A673 (cell line): Measurements from ENCODE around the gene KLHDC3. TPM values are rescaled to one million over a fixed set of nuclear protein-coding genes. Genes with fewer than 3 reads are reported as not detected.

ENCODE experiments used
- BruUV-seq: library from RNA; stranded (reverse); fragments of 400-500 nt; replicated peaks from 2 replicates; lab custom pipeline; 2021; lab: Mats Ljungman, UMichigan
- CTCF ChIA-PET: fragments of 300-600 bp; sonication (Branson Sonifier 250); formaldehyde crosslinking; loops from one replicate; lab custom pipeline; 2022; ENCODE audit warnings: antibody characterized with exemption; lab: Charles Lee
- POLR2A ChIA-PET: fragments of 300-600 bp; sonication (Branson Sonifier 250); formaldehyde crosslinking; loops from one replicate; lab custom pipeline; 2022; ENCODE audit warnings: antibody characterized with exemption; ENCODE audit not compliant: low non-redundant PET; lab: Charles Lee
- DNase-seq: peaks from one replicate; pipeline ENCODE4 v3.0.0-alpha.2; 2015; ENCODE audit warnings: low spot score
- H3K27ac ChIP-seq: fragments of 200-600 bp; sonication (generic); 2 replicates; pipeline ENCODE4 v1.5.1; 2016; ENCODE audit warnings: mixed run types, low read depth, mild to moderate bottlenecking, mixed read lengths, antibody characterized with exemption, low read length; ENCODE audit not compliant: poor library complexity, severe bottlenecking
- H3K27me3 ChIP-seq: fragments of 200-600 bp; sonication (generic); replicated peaks from 2 replicates; pipeline ENCODE4 v1.6.1; 2017; ENCODE audit warnings: mixed run types, low read depth, mild to moderate bottlenecking, mixed read lengths, antibody characterized with exemption, low read length; ENCODE audit not compliant: insufficient read depth, poor library complexity
- H3K36me3 ChIP-seq: fragments of 200-600 bp; sonication (generic); 2 replicates; pipeline ENCODE4 v1.6.1; 2016; ENCODE audit warnings: mixed run types, mild to moderate bottlenecking, mixed read lengths, antibody characterized with exemption, low read length; ENCODE audit not compliant: insufficient read depth, poor library complexity, severe bottlenecking
- H3K4me1 ChIP-seq: fragments of 200-600 bp; sonication (generic); 2 replicates; pipeline ENCODE4 v1.6.1; 2017; ENCODE audit warnings: mixed run types, mild to moderate bottlenecking, mixed read lengths, antibody characterized with exemption, low read length; ENCODE audit not compliant: insufficient read depth, poor library complexity, severe bottlenecking
- H3K4me3 ChIP-seq: fragments of 200-600 bp; sonication (generic); 2 replicates; pipeline ENCODE4 v1.5.1; 2016; ENCODE audit warnings: low read depth, mixed run types, mild to moderate bottlenecking, mixed read lengths, low read length; ENCODE audit not compliant: poor library complexity, severe bottlenecking
- H3K9me3 ChIP-seq: fragments of 200-600 bp; sonication (generic); 2 replicates; pipeline ENCODE4 v1.6.1; 2016; ENCODE audit warnings: mixed run types, low read depth, mild to moderate bottlenecking, mixed read lengths, antibody characterized with exemption, low read length; ENCODE audit not compliant: poor library complexity, severe bottlenecking
- CTCF ChIP-seq: fragments of 300-800, 200-600 bp; sonication (generic); conservative IDR thresholded peaks from 2 replicates; pipeline ENCODE4 v1.5.1; 2017; ENCODE audit warnings: low read depth, mild to moderate bottlenecking, antibody characterized with exemption, low read length, moderate library complexity, mixed read lengths
- EZH2 ChIP-seq: fragments of 200-600 bp; sonication (generic); IDR thresholded peaks from 2 replicates; pipeline ENCODE4 v1.6.1; 2017; ENCODE audit warnings: borderline replicate concordance, low read depth, mild to moderate bottlenecking, mixed read lengths, antibody characterized with exemption, low read length; ENCODE audit not compliant: poor library complexity, severe bottlenecking
- intact Hi-C: fragments of 100-400 bp; cut with micrococcal nuclease; formaldehyde crosslinking; loops from one replicate; pipeline ENCODE4 v1.10.0; 2022; ENCODE audit not compliant: unreplicated experiment
- total RNA-seq: library from RNA; stranded (reverse); gene quantifications from 2 replicates; pipeline ENCODE4 v1.2.3, GENCODE V29; 2021

KLHDC3 gene
- total RNA-seq, 1 experiment from 2014 or later, result 90.1 TPM

- ChIA-PET CTCF (no interaction called here), POLR2A (no interaction called here)
- Histone ChIP-seq H3K27me3 (no peaks in the 10 kb centered on the region), H3K36me3 (peaks cover 15% of the 10 kb centered on the region), H3K9me3 (no peaks in the 10 kb centered on the region), H3K4me3 (no peak overlapping the region), H3K4me1 (peaks cover 10% of the 10 kb centered on the region), H3K27ac (no peak overlapping the region)
- TF ChIP-seq CTCF (no peak), EZH2 (no peak)
- intact Hi-C loops, result no loop called here
- BruUV-seq, result no TSS peak
- DNase-seq, result no peak
Observed at GRCh38 chr6:42968126-42968701, 45.8 kb upstream of the KLHDC3 start.

GRCh38 chr6:42968783-42969182 is 45.3 kb upstream of the KLHDC3 start:
- no peak for DNase-seq
- Histone ChIP-seq H3K4me1 (peaks cover 10% of the 10 kb centered on the region), H3K36me3 (peaks cover 15% of the 10 kb centered on the region), H3K27me3 (no peaks in the 10 kb centered on the region), H3K27ac (no peak overlapping the region), H3K4me3 (no peak overlapping the region), H3K9me3 (no peaks in the 10 kb centered on the region)
- TF ChIP-seq CTCF (no peak), EZH2 (no peak)
- intact Hi-C loops, result no loop called here
- BruUV-seq, result no TSS peak
- ChIA-PET CTCF (no interaction called here), POLR2A (interaction anchor here (0.5 kb wide), 1 partner anchor 40 kb away, joined by 11 read pairs; the partner anchor contains the start of gene CNPY3)

- Histone ChIP-seq H3K36me3 (peaks cover 12% of the 10 kb centered on the region), H3K27me3 (no peaks in the 10 kb centered on the region), H3K4me1 (peaks cover 10% of the 10 kb centered on the region), H3K4me3 (no peak overlapping the region), H3K9me3 (no peaks in the 10 kb centered on the region), H3K27ac (no peak overlapping the region)
- CTCF ChIA-PET, result no interaction called here
- intact Hi-C loops, result no loop called here
- DNase-seq, result no peak
- BruUV-seq, result no TSS peak
- TF ChIP-seq CTCF, result no peak
- no peak for TF ChIP-seq EZH2
- POLR2A ChIA-PET, result no interaction called here
Observed at GRCh38 chr6:42969431-42969830, 44.6 kb upstream of the KLHDC3 start.
